ENCODE data around the gene WAC.

GRCh38 chr10:28505359-28505959 is 27.5 kb upstream of the WAC start:
- no peak for TF ChIP-seq CTCF (IDR thresholded peaks at IDR 0.05)
- TF ChIP-seq POLR2A (IDR thresholded peaks at IDR 0.05) = no peak
- TF ChIP-seq EP300 (IDR thresholded peaks at IDR 0.05) = no peak
